Endothelial cell of umbilical vein (primary cell): ENCODE measurements around the gene CCDC57. TPM values are rescaled to one million over a fixed set of nuclear protein-coding genes. Genes with fewer than 3 reads are reported as not detected.

Experiments used
- BruUV-seq: library from RNA; stranded (reverse); fragments of 400-500 nt; replicated peaks from 2 replicates; lab custom pipeline; 2021; lab: Mats Ljungman, UMichigan
- CTCF ChIA-PET: fragments of 300-600, 350-600 bp; sonication (Branson Sonifier 250); formaldehyde crosslinking; loops from one replicate; lab custom pipeline; 2021; ENCODE audit warnings: antibody characterized with exemption, inconsistent platforms; lab: Charles Lee
- POLR2A ChIA-PET: fragments of 300-600, 350-600 bp; sonication (Branson Sonifier 250); formaldehyde crosslinking; loops from one replicate; lab custom pipeline; 2021; ENCODE audit warnings: antibody characterized with exemption, inconsistent platforms; lab: Charles Lee
- DNase-seq: peaks from one replicate; pipeline ENCODE4 v3.0.0-alpha.2; 2011; ENCODE audit warnings: low read depth, low spot score
- FAIRE-seq: peaks from 2 replicates; lab custom pipeline; 2011; peaks lifted over from hg19 to GRCh38; lab: Jason Lieb, UNC
- H2AFZ ChIP-seq: 2 replicates; pipeline ENCODE4 v1.6.0; 2012; ENCODE audit warnings: low read depth, low read length, control low read depth, inconsistent platforms
- H3K27ac ChIP-seq: 2 replicates; pipeline ENCODE4 v1.5.1; 2011; ENCODE audit warnings: low read depth, mild to moderate bottlenecking, control low read depth, low read length, moderate library complexity; ENCODE audit not compliant: insufficient read depth
- H3K27me3 ChIP-seq, 2 experiments: 2 replicates each; pipeline versions ENCODE4 v1.6.0 to v1.6.1; 2011; ENCODE audit warnings: low read length in 2 of 2, mixed read lengths in 1 of 2; ENCODE audit not compliant: control insufficient read depth in 2 of 2, insufficient read depth in 2 of 2
- H3K36me3 ChIP-seq, 2 experiments: 2 replicates in 1 of 2; 3 replicates in 1 of 2; pipeline ENCODE4 v1.5.1; 2011; ENCODE audit warnings: low read length in 2 of 2, mild to moderate bottlenecking in 1 of 2, moderate library complexity in 1 of 2; ENCODE audit not compliant: control insufficient read depth in 2 of 2, insufficient read depth in 2 of 2; ENCODE audit errors: extremely low read depth in 1 of 2
- H3K4me1 ChIP-seq: 3 replicates; pipeline ENCODE4 v1.5.1; 2011; ENCODE audit warnings: mild to moderate bottlenecking, low read length; ENCODE audit not compliant: control insufficient read depth, insufficient read depth; ENCODE audit errors: extremely low read depth
- H3K4me2 ChIP-seq: 2 replicates; pipeline ENCODE4 v1.6.1; 2011; ENCODE audit warnings: low read length, control low read depth, mixed read lengths; ENCODE audit not compliant: insufficient read depth
- H3K4me3 ChIP-seq, 3 experiments: fragments of 200-600 bp in 1 of 3; sonication (generic), shearing (Covaris generic) in 1 of 3; replicated peaks in 1 of 3; 2 replicates each; pipeline ENCODE4 v1.5.1; 2011 to 2016; ENCODE audit warnings: control low read depth in 3 of 3, low read length in 3 of 3, mild to moderate bottlenecking in 2 of 3, inconsistent platforms in 1 of 3, low read depth in 1 of 3, moderate library complexity in 1 of 3; ENCODE audit not compliant: insufficient read depth in 1 of 3
- H3K79me2 ChIP-seq: 2 replicates; pipeline ENCODE4 v1.6.0; 2012; ENCODE audit warnings: low read length, inconsistent platforms; ENCODE audit not compliant: control insufficient read depth, insufficient read depth
- H3K9ac ChIP-seq: replicated peaks from 2 replicates; pipeline ENCODE3; 2011; ENCODE audit warnings: low read length, control low read depth; ENCODE audit not compliant: insufficient read depth; ENCODE audit errors: extremely low read depth
- H3K9me1 ChIP-seq: replicated peaks from 3 replicates; pipeline ENCODE4 v1.6.0; 2011; ENCODE audit warnings: mild to moderate bottlenecking, low read length; ENCODE audit not compliant: control insufficient read depth, insufficient read depth; ENCODE audit errors: extremely low read depth
- H3K9me3 ChIP-seq: replicated peaks from 2 replicates; pipeline ENCODE4 v1.5.1; 2012; ENCODE audit warnings: low read length, inconsistent platforms; ENCODE audit not compliant: control insufficient read depth, insufficient read depth
- H4K20me1 ChIP-seq: replicated peaks from 2 replicates; pipeline ENCODE3; 2011; ENCODE audit warnings: mild to moderate bottlenecking, low read length; ENCODE audit not compliant: control insufficient read depth, insufficient read depth; ENCODE audit errors: extremely low read depth
- EZH2 ChIP-seq: IDR thresholded peaks from 2 replicates; pipeline ENCODE4 v1.6.1; 2012; ENCODE audit warnings: borderline replicate concordance, low read depth, mild to moderate bottlenecking, moderate library complexity, low read length, inconsistent platforms; ENCODE audit not compliant: severe bottlenecking
- GATA2 ChIP-seq: IDR thresholded peaks from 2 replicates; pipeline ENCODE4 v1.7.0; 2011; ENCODE audit warnings: low read depth, mild to moderate bottlenecking, moderate library complexity, mixed read lengths, low read length; ENCODE audit not compliant: insufficient read length, insufficient read depth
- JUN ChIP-seq: IDR thresholded peaks from 2 replicates; pipeline ENCODE4 v1.6.1; 2011; ENCODE audit warnings: borderline replicate concordance, low read depth; ENCODE audit not compliant: insufficient read length, insufficient read depth
- POLR2AphosphoS5 ChIP-seq: IDR thresholded peaks from 2 replicates; pipeline ENCODE4 v1.6.1; 2012; ENCODE audit warnings: low read depth, mild to moderate bottlenecking, control low read depth, low read length, moderate library complexity; ENCODE audit not compliant: insufficient read depth
- dilution Hi-C: fragments of 300-500 bp; cut with MboI; formaldehyde crosslinking; loops from one replicate; pipeline ENCODE4 v1.15.0; 2019; ENCODE audit warnings: low sequenced_read_pairs; ENCODE audit not compliant: extremely low pct_ligation_motif_present
- intact Hi-C: fragments of 100-400 bp; cut with micrococcal nuclease; formaldehyde crosslinking; loops from one replicate; pipeline ENCODE4 v1.10.0; 2022
- polyA plus RNA-seq, 4 experiments: library from polyadenylated mRNA; depleted of rRNA in 3 of 4; stranded (reverse) in 3 of 4; unstranded in 1 of 4; fragments of >200 nt; gene quantifications; 2 replicates each; pipeline versions ENCODE4 v1.2.1 to v1.2.3, GENCODE V29; 2011 to 2012; ENCODE audit warnings: missing spikeins in 1 of 4
- total RNA-seq: library from RNA; stranded (reverse); gene quantifications from 2 replicates; pipeline ENCODE4 v1.2.3, GENCODE V29; 2021

Gene CCDC57
- total and polyA plus RNA-seq, 2 donors (not counting 3 experiments of a cell fraction or from before 2014, with no cell fraction given), result 18.6 to 31.6 TPM

DNA sequence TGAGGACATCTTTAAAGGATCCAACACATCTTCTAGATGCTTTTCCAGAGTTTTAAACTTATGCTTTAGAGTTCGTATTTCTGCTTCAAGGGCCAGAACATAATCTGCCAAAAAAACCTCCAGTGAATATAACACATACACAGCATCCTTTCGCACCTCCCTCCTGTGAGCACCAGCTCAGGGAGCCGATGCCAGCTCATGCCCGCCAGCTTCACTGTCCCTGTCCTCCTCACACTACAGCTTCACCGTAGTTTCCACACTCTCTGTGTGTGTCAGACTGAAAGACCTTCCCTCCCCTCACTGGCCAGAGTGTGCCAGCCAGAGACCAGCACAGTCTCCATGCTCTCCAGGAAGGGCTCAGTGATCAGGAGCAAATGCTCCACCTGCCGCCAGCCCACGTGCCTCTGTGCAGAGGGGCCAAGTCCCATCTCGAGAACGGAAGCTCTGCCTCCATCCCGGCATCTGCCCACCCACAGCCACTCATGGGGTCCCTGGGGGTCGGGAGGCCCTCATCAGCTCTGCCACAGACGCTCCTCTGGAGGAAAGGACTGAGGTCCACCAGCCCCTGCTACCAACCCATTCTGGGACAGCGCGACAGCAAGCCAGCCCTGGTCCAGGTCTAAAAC is 40.8 kb downstream of the CCDC57 start:
- Histone ChIP-seq H3K4me1 (no peaks in the 10 kb centered on the region), H3K27me3 (no peaks in the 10 kb centered on the region), H3K9me1 (no peaks in the 10 kb centered on the region), H3K79me2 (no peaks in the 10 kb centered on the region), H3K9ac (no peak overlapping the region), H3K4me2 (no peak overlapping the region), H3K36me3 (peaks cover 0 to 3% of the 10 kb centered on the region in 2 experiments), H3K9me3 (no peaks in the 10 kb centered on the region), H2AFZ (no peak overlapping the region), H3K4me3 (no peak overlapping the region), H3K27ac (no peak overlapping the region), H4K20me1 (no peaks in the 10 kb centered on the region)
- no TSS peak for BruUV-seq
- POLR2A ChIA-PET, result no interaction called here
- intact Hi-C loops, result no loop called here
- TF ChIP-seq JUN (no peak), EZH2 (no peak), GATA2 (no peak)
- dilution Hi-C loops, result no loop called here
- CTCF ChIA-PET, result no interaction called here
- DNase-seq, result no peak
- no peak for FAIRE-seq

DNA sequence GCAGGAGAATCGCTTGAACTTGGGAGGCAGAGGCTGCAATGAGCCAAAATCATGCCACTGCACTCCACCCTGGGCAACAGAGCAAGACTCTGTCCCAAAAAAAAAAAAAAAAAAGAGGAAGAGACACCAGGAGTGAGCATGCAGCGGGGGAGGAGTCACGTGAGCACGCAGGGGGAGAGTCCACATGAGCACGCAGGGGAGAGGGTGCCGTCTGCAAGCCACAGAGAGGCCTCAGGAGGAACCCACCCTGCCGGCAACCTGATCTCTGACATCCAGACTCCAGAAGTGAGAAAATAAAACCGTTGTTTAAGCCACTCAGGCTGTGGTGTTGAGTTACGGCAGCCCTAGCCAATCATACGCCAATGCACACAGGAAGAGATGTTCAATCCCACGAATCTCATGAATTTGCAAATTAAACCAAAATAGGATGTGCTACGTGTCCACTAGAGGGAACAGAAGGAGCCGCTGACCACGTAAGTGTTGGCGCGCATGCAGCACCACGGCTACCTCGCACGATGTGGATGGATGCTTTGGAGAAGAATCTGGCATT is 42.2 kb downstream of the CCDC57 start:
- no peak overlapping the region for H3K27ac ChIP-seq
- no peaks in the 10 kb centered on the region for H4K20me1 ChIP-seq
- no peaks in the 10 kb centered on the region for H3K4me1 ChIP-seq
- H3K4me2 ChIP-seq, result no peak overlapping the region
- ChIA-PET CTCF (no interaction called here), POLR2A (no interaction called here)
- no peak for FAIRE-seq
- peaks cover 0 to 3% of the 10 kb centered on the region in 2 experiments for H3K36me3 ChIP-seq
- no TSS peak for BruUV-seq
- no peaks in the 10 kb centered on the region for H3K79me2 ChIP-seq
- dilution Hi-C loops (no loop called here), intact Hi-C loops (no loop called here)
- no peak overlapping the region for H3K4me3 ChIP-seq
- no peak for TF ChIP-seq POLR2AphosphoS5
- TF ChIP-seq JUN, result no peak
- no peaks in the 10 kb centered on the region for H3K9me1 ChIP-seq
- H2AFZ ChIP-seq, result no peak overlapping the region
- H3K9me3 ChIP-seq, result no peaks in the 10 kb centered on the region
- H3K27me3 ChIP-seq, result no peaks in the 10 kb centered on the region
- H3K9ac ChIP-seq, result no peak overlapping the region
- no peak for DNase-seq
